K562 (cell line): ENCODE results near the gene MBP. TPM values are rescaled to one million over a fixed set of nuclear protein-coding genes. Genes with fewer than 3 reads are reported as not detected.

Experiments
- CHAMP1 ChIP-seq: fragments of 450-650 bp; IDR thresholded peaks from 2 replicates; pipeline ENCODE4 v1.6.1; 2016; ENCODE audit warnings: mild to moderate bottlenecking
- MGA ChIP-seq: fragments of 450-650 bp; IDR thresholded peaks from 2 replicates; pipeline ENCODE4 v1.6.1; 2016; ENCODE audit warnings: mild to moderate bottlenecking, moderate library complexity
- MYBL2 ChIP-seq, 2 experiments: fragments of 450-650 bp in 1 of 2; sonication (generic) in 1 of 2; formaldehyde crosslinking in 1 of 2; IDR thresholded peaks; 2 replicates each; pipeline versions ENCODE4 v1.6.1 to v1.8.1; 2017 to 2022; ENCODE audit warnings: borderline replicate concordance in 1 of 2, inconsistent platforms in 1 of 2, low read depth in 1 of 2, mild to moderate bottlenecking in 1 of 2, missing genetic modification reagents in 1 of 2, moderate library complexity in 1 of 2
- NFE2L1 ChIP-seq: fragments of 450-650 bp; IDR thresholded peaks from 2 replicates; pipeline ENCODE4 v1.6.1; 2016; ENCODE audit warnings: missing genetic modification characterization, low read depth, mild to moderate bottlenecking, missing compliant biosample characterization, moderate library complexity, borderline replicate concordance
- PREB ChIP-seq: sonication (generic); formaldehyde crosslinking; IDR thresholded peaks from 2 replicates; pipeline ENCODE4 v1.8.1; 2023; ENCODE audit warnings: mild to moderate bottlenecking, missing genetic modification reagents
- SIRT6 ChIP-seq: IDR thresholded peaks from one replicate; pipeline ENCODE4 v1.6.1; 2012; ENCODE audit warnings: low read depth, mild to moderate bottlenecking, control low read depth, inconsistent platforms, low read length, moderate library complexity
- TRIM25 ChIP-seq: fragments of 450-650 bp; IDR thresholded peaks from 2 replicates; pipeline ENCODE4 v1.7.0; 2016; ENCODE audit warnings: borderline replicate concordance
- ZFP30 ChIP-seq: fragments of 250-450 bp; sonication (Bioruptor Pico); IDR thresholded peaks from 2 replicates; pipeline ENCODE4 v1.8.0; 2022; ENCODE audit warnings: moderate library complexity, mild to moderate bottlenecking, inconsistent platforms, borderline replicate concordance
- polyA plus RNA-seq, 8 experiments: library from polyadenylated mRNA; depleted of rRNA in 4 of 8; stranded (reverse) in 5 of 8; unstranded in 3 of 8; fragments of >200 nt; fragmentation: Nextera tagmentation in 2 of 8; fragmentation: Illumina TruSeq in 1 of 8; extraction: Ambion mirVana in 2 of 8; extraction: Trizol in 1 of 8; gene quantifications; 2 replicates each; pipeline versions ENCODE4 v1.2.1 to v1.2.3, GENCODE V29; 2011 to 2014; ENCODE audit warnings: inconsistent platforms in 1 of 8, missing spikeins in 1 of 8
- total RNA-seq, 7 experiments: library from RNA; depleted of rRNA in 6 of 7; stranded (reverse); fragments of >200 nt in 6 of 7; fragmentation: Illumina TruSeq in 2 of 7; extraction: Trizol in 2 of 7; gene quantifications; 2 replicates each; pipeline versions ENCODE4 v1.2.1 to v1.2.3, GENCODE V29; 2011 to 2021; ENCODE audit warnings: low replicate concordance in 1 of 7

Gene MBP
- total and polyA plus RNA-seq, 9 of the 15 experiments (the other 6 are each of a cell fraction or from before 2014, with no cell fraction given), result 0.09 TPM; not detected in 8

GRCh38 chr18:77058290-77058835, 74.2 kb downstream of the MBP start (continued):
- TF ChIP-seq MGA (no peak), TRIM25 (no peak), CHAMP1 (no peak), PREB (CRISPR knock-in tag) (no peak), SIRT6 (no peak), MYBL2 (IDR thresholded peaks at IDR 0.05; ENCODE audit: low read depth) (no peak), MYBL2 (CRISPR knock-in tag; IDR thresholded peaks at IDR 0.05; ENCODE audit: borderline replicate concordance) (no peak), NFE2L1 (no peak), ZFP30 (CRISPR knock-in tag) (no peak)
